HepG2 (cell line): ENCODE data around the gene CPT1B. TPM values are rescaled to one million over a fixed set of nuclear protein-coding genes. Genes with fewer than 3 reads are reported as not detected.
A peak's percentile ranks its signal among the peaks of the same experiment; 100 is the strongest.

Source experiments
- CBFB ChIP-seq: sonication (generic); formaldehyde crosslinking; IDR thresholded peaks from 2 replicates; pipeline ENCODE4 v1.4.0; 2020; ENCODE audit warnings: missing genetic modification reagents
- GATAD1 ChIP-seq: IDR thresholded peaks from 2 replicates; pipeline ENCODE4 v1.6.1; 2016; ENCODE audit warnings: missing genetic modification reagents, missing compliant biosample characterization
- HIC2 ChIP-seq: sonication (generic); formaldehyde crosslinking; IDR thresholded peaks from 2 replicates; pipeline ENCODE4 v1.9.0; 2022; ENCODE audit warnings: low read depth, missing genetic modification reagents
- HNF4A ChIP-seq: sonication (generic); formaldehyde crosslinking; IDR thresholded peaks from 2 replicates; pipeline ENCODE4 v1.4.0; 2020; ENCODE audit warnings: missing genetic modification reagents
- KLF16 ChIP-seq, 2 experiments: sonication (generic) in 1 of 2; formaldehyde crosslinking in 1 of 2; IDR thresholded peaks; 2 replicates each; pipeline versions ENCODE4 v1.6.1 to v1.8.0; 2016 to 2023; ENCODE audit warnings: missing genetic modification reagents in 2 of 2, missing compliant biosample characterization in 1 of 2
- LCORL ChIP-seq, 2 experiments: fragments of 450-650 bp in 1 of 2; sonication (generic) in 1 of 2; formaldehyde crosslinking in 1 of 2; IDR thresholded peaks; 2 replicates each; pipeline versions ENCODE4 v1.5.0 to v1.6.1; 2017 to 2020; ENCODE audit warnings: antibody characterized with exemption in 1 of 2, missing genetic modification reagents in 1 of 2
- MEIS1 ChIP-seq: sonication (generic); formaldehyde crosslinking; IDR thresholded peaks from 2 replicates; pipeline ENCODE4 v1.9.0; 2021; ENCODE audit warnings: mild to moderate bottlenecking, missing genetic modification reagents, moderate library complexity, borderline replicate concordance
- NCOA2 ChIP-seq: sonication (generic); formaldehyde crosslinking; IDR thresholded peaks from 2 replicates; pipeline ENCODE4 v1.8.0; 2022; ENCODE audit warnings: inconsistent platforms
- RARA ChIP-seq: IDR thresholded peaks from 2 replicates; pipeline ENCODE4 v1.6.1; 2016; ENCODE audit warnings: missing genetic modification reagents, missing compliant biosample characterization
- SOX13 ChIP-seq, 3 experiments: fragments of 450-650 bp in 1 of 3; sonication (generic) in 1 of 3; formaldehyde crosslinking in 1 of 3; IDR thresholded peaks in 2 of 3; conservative IDR thresholded peaks in 1 of 3; 2 replicates each; pipeline versions ENCODE4 v1.5.0 to v1.6.1; 2016 to 2020; ENCODE audit warnings: antibody characterized with exemption in 1 of 3, mild to moderate bottlenecking in 1 of 3, missing compliant biosample characterization in 1 of 3, missing genetic modification reagents in 1 of 3, moderate library complexity in 1 of 3
- THAP11 ChIP-seq: IDR thresholded peaks from 2 replicates; pipeline ENCODE4 v1.6.1; 2016; ENCODE audit warnings: missing biosample characterization, missing genetic modification reagents
- ZNF121 ChIP-seq: sonication (generic); formaldehyde crosslinking; IDR thresholded peaks from 2 replicates; pipeline ENCODE4 v1.5.0; 2020; ENCODE audit warnings: mild to moderate bottlenecking, missing genetic modification reagents
- ZNF549 ChIP-seq: sonication (generic); formaldehyde crosslinking; IDR thresholded peaks from 2 replicates; pipeline ENCODE4 v1.5.0; 2020; ENCODE audit warnings: missing genetic modification reagents
- ZNF672 ChIP-seq: sonication (generic); formaldehyde crosslinking; IDR thresholded peaks from 2 replicates; pipeline ENCODE4 v1.8.1; 2022; ENCODE audit warnings: missing genetic modification reagents
- ZNF687 ChIP-seq: sonication (generic); formaldehyde crosslinking; IDR thresholded peaks from 2 replicates; pipeline ENCODE4 v1.5.1; 2020; ENCODE audit warnings: mild to moderate bottlenecking, missing genetic modification reagents, moderate library complexity
- ZNF691 ChIP-seq: sonication (generic); formaldehyde crosslinking; IDR thresholded peaks from 2 replicates; pipeline ENCODE4 v1.4.0; 2020; ENCODE audit warnings: missing genetic modification reagents, low read depth, mild to moderate bottlenecking, borderline replicate concordance
- ZNF704 ChIP-seq: sonication (generic); formaldehyde crosslinking; IDR thresholded peaks from 2 replicates; pipeline ENCODE4 v1.8.1; 2023; ENCODE audit warnings: mild to moderate bottlenecking, inconsistent platforms, moderate library complexity, missing genetic modification reagents, borderline replicate concordance
- ZNF746 ChIP-seq: sonication (generic); formaldehyde crosslinking; IDR thresholded peaks from 2 replicates; pipeline ENCODE4 v1.8.0; 2022; ENCODE audit warnings: mild to moderate bottlenecking, missing genetic modification reagents
- ZNF788 ChIP-seq: sonication (generic); formaldehyde crosslinking; IDR thresholded peaks from 2 replicates; pipeline ENCODE4 v1.5.0; 2020; ENCODE audit warnings: mild to moderate bottlenecking, missing genetic modification reagents, borderline replicate concordance
- polyA plus RNA-seq, 8 experiments: library from polyadenylated mRNA; depleted of rRNA in 3 of 8; stranded (reverse) in 7 of 8; unstranded in 1 of 8; fragments of >200 nt; fragmentation: Illumina TruSeq in 4 of 8; extraction: Trizol in 4 of 8; gene quantifications; 2 replicates each; pipeline versions ENCODE4 v1.2.1 to v1.2.3, GENCODE V29; 2011 to 2016; ENCODE audit warnings: low read depth in 4 of 8, missing spikeins in 1 of 8, mixed read lengths in 1 of 8; ENCODE audit not compliant: insufficient read depth in 1 of 8
- total RNA-seq, 5 experiments: library from RNA; depleted of rRNA; stranded (reverse); fragments of >200 nt; fragmentation: Illumina TruSeq; extraction: Trizol; gene quantifications; 2 replicates each; pipeline ENCODE4 v1.2.3, GENCODE V29; 2016; ENCODE audit warnings: low read depth in 1 of 5

CPT1B gene
- total and polyA plus RNA-seq, 2 of the 13 experiments (the other 11 are each of a cell fraction or from before 2014, with no cell fraction given) = 9.2 to 19.5 TPM

GRCh38 chr22:50569041-50569459, 9.2 kb downstream of the CPT1B start (continued):
- no peak for TF ChIP-seq ZNF704 (CRISPR knock-in tag)
- peak; percentile 42; the same call in 1 of the 2 replicates for TF ChIP-seq THAP11
- peak; percentile 36; the same call in 1 of the 2 replicates for TF ChIP-seq CBFB (CRISPR knock-in tag)
- 0 out of 4 replicates have a peak, but pooled peaks of 1 of the 2 experiments have one; percentile 58 for TF ChIP-seq KLF16 (CRISPR knock-in tag; IDR thresholded peaks at IDR 0.05)
- peak; percentile 22; the same call in 1 of the 2 replicates for TF ChIP-seq RARA (CRISPR knock-in tag)
- TF ChIP-seq ZNF672 (CRISPR knock-in tag) = no peak
- no peak for TF ChIP-seq NCOA2 (CRISPR knock-in tag)
- peak; percentile 82 for TF ChIP-seq HNF4A (CRISPR knock-in tag)
- 0 out of 2 replicates have a peak, but pooled peaks have one; percentile 27 for TF ChIP-seq ZNF121 (CRISPR knock-in tag)
- peak; percentile 55; the same call in 1 of the 2 replicates for TF ChIP-seq ZNF746 (CRISPR knock-in tag)
- peak; percentile 86 for TF ChIP-seq ZNF687
- TF ChIP-seq ZNF788 (CRISPR knock-in tag) = peak; percentile 40; the same call in 1 of the 2 replicates
- TF ChIP-seq MEIS1 (CRISPR knock-in tag) = 0 out of 2 replicates have a peak, but pooled peaks have one; percentile 42
- 0 out of 2 replicates have a peak, but pooled peaks have one; percentile 12 for TF ChIP-seq ZNF691
- TF ChIP-seq ZNF549 (CRISPR knock-in tag) = no peak
- TF ChIP-seq HIC2 = peak; percentile 86
- TF ChIP-seq SOX13 (IDR thresholded peaks at IDR 0.05) = no peak
- peak in 1 of 2 experiments; percentile 30; a peak in 1 of 4 replicates for TF ChIP-seq SOX13 (CRISPR knock-in tag; conservative IDR thresholded peaks at IDR 0.05 in 1 of 2, IDR thresholded peaks at IDR 0.05 in 1 of 2)
- TF ChIP-seq GATAD1 (CRISPR knock-in tag) = peak; percentile 23; the same call in 1 of the 2 replicates
- no peak for TF ChIP-seq LCORL (IDR thresholded peaks at IDR 0.05)
- peak; percentile 57; the same call in 1 of the 2 replicates for TF ChIP-seq LCORL (CRISPR knock-in tag; IDR thresholded peaks at IDR 0.05)
